Effector memory CD8-positive, alpha-beta T cell (primary cell): ENCODE results near the gene EXOSC7.
"Not testable (repeated sequence)": the region's sequence is repeated elsewhere in the genome, so short reads cannot be mapped to it uniquely, and the experiment has no call there.

ENCODE experiments used
- ATAC-seq: fragments of 150-1000 bp; cut with Tn5 transposase; replicated peaks from 2 replicates; pipeline ENCODE4 v1.10.0; 2021; ENCODE audit warnings: mild to moderate bottlenecking, moderate library complexity
- DNase-seq, 3 experiments: peaks; one replicate each; pipeline ENCODE4 v3.0.0; 2021
- H3K27ac Mint-ChIP-seq, 2 donors: one replicate each; pipeline ENCODE4 v1.8.0; 2022; ENCODE audit warnings: mild to moderate bottlenecking in 2 of 2, mixed read lengths in 2 of 2, moderate library complexity in 2 of 2
- H3K27me3 Mint-ChIP-seq, 2 donors: one replicate each; pipeline ENCODE4 v1.8.0; 2022; ENCODE audit warnings: mixed read lengths in 2 of 2
- H3K36me3 Mint-ChIP-seq: one replicate; pipeline ENCODE4 v1.8.0; 2022; ENCODE audit warnings: mild to moderate bottlenecking, moderate library complexity, mixed read lengths; ENCODE audit not compliant: insufficient read depth
- H3K4me1 Mint-ChIP-seq, 2 donors: one replicate each; pipeline ENCODE4 v1.8.0; 2022; ENCODE audit warnings: low read depth in 2 of 2, mixed read lengths in 2 of 2
- H3K4me3 Mint-ChIP-seq, 2 donors: one replicate each; pipeline ENCODE4 v1.8.0; 2022; ENCODE audit warnings: mild to moderate bottlenecking in 2 of 2, mixed read lengths in 2 of 2, moderate library complexity in 2 of 2
- H3K9me3 Mint-ChIP-seq, 2 donors: one replicate each; pipeline ENCODE4 v1.8.0; 2022; ENCODE audit warnings: mixed read lengths in 2 of 2
- total RNA-seq, 9 experiments: gene quantifications; one replicate each; lab custom pipeline; 2026; lab: John Stamatoyannopoulos, UW

Gene EXOSC7
- 13.8 to 46.8 (median 26.7) reads per million in 9 experiments for total RNA-seq

GRCh38 chr3:44976002-44976815, at the start of gene EXOSC7, which contains the start of gene ZDHHC3:
Gene EXOSC7 (plus strand): TSS chr3:44976244. CDS start chr3:44976278, 34 bp downstream.
Gene ZDHHC3 (minus strand): TSS chr3:44976174. CDS start chr3:44959436, 16,738 bp downstream.
- peaks cover 38 to 55% of the 10 kb centered on the region in 2 donors for H3K4me1 Mint-ChIP-seq
- peak within 1 kb of the TSS; percentile 94 to 97 for H3K4me3 Mint-ChIP-seq
- H3K27me3 Mint-ChIP-seq: no peaks in the 10 kb centered on the region
- H3K36me3 Mint-ChIP-seq: peaks cover 17% of the 10 kb centered on the region
- DNase-seq (peak; percentile 77 to 81 (median 80)), ATAC-seq (peak; percentile 95)
- peak within 1 kb of the TSS; percentile 97 to 98 for H3K27ac Mint-ChIP-seq
- no peaks in the 10 kb centered on the region for H3K9me3 Mint-ChIP-seq

- H3K4me1 Mint-ChIP-seq: no peaks in the 10 kb centered on the region
- H3K4me3 Mint-ChIP-seq: no peak overlapping the region
- no peak for ATAC-seq
- H3K36me3 Mint-ChIP-seq: peaks cover 33% of the 10 kb centered on the region
- no peaks in the 10 kb centered on the region for H3K9me3 Mint-ChIP-seq
- no peak for DNase-seq
- H3K27me3 Mint-ChIP-seq: no peaks in the 10 kb centered on the region
- H3K27ac Mint-ChIP-seq: peak overlapping the region in 1 of 2 donors; percentile 56
Measured at GRCh38 chr3:44926921-44927320, 49.1 kb upstream of the EXOSC7 start.

- ATAC-seq (no peak), DNase-seq (no peak)
- Mint-ChIP-seq H3K27ac (peak overlapping the region in 1 of 2 donors; percentile 56), H3K4me3 (no peak overlapping the region), H3K4me1 (no peaks in the 10 kb centered on the region), H3K9me3 (no peaks in the 10 kb centered on the region), H3K27me3 (no peaks in the 10 kb centered on the region), H3K36me3 (peaks cover 35% of the 10 kb centered on the region)
Measured at GRCh38 chr3:44927371-44927770, 48.7 kb upstream of the EXOSC7 start.

GRCh38 chr3:44929782-44930181, 46.3 kb upstream of the EXOSC7 start:
- DNase-seq (no peak), ATAC-seq (no peak)
- Mint-ChIP-seq H3K9me3 (no peaks in the 10 kb centered on the region), H3K4me1 (no peaks in the 10 kb centered on the region), H3K4me3 (no peak overlapping the region), H3K27me3 (no peaks in the 10 kb centered on the region), H3K27ac (peak overlapping the region in 1 of 2 donors; percentile 51), H3K36me3 (peaks cover 37% of the 10 kb centered on the region)

GRCh38 chr3:44930911-44931310, 45.1 kb upstream of the EXOSC7 start:
- ATAC-seq (no peak), DNase-seq (no peak)
- Mint-ChIP-seq H3K4me3 (no peak overlapping the region), H3K9me3 (no peaks in the 10 kb centered on the region), H3K27ac (no peak overlapping the region), H3K36me3 (peaks cover 37% of the 10 kb centered on the region), H3K4me1 (peaks cover under 1 to 4% of the 10 kb centered on the region in 2 donors), H3K27me3 (no peaks in the 10 kb centered on the region)

- no peak overlapping the region for H3K27ac Mint-ChIP-seq
- no peak overlapping the region for H3K4me3 Mint-ChIP-seq
- no peak for DNase-seq
- H3K4me1 Mint-ChIP-seq: peaks cover 6 to 12% of the 10 kb centered on the region in 2 donors
- H3K27me3 Mint-ChIP-seq: no peaks in the 10 kb centered on the region
- H3K36me3 Mint-ChIP-seq: peaks cover 28% of the 10 kb centered on the region
- no peaks in the 10 kb centered on the region for H3K9me3 Mint-ChIP-seq
- ATAC-seq: no peak
Measured at GRCh38 chr3:44931791-44932190, 44.3 kb upstream of the EXOSC7 start.

GRCh38 chr3:44932271-44932670, 43.8 kb upstream of the EXOSC7 start:
- DNase-seq: no peak
- Mint-ChIP-seq H3K4me3 (no peak overlapping the region), H3K36me3 (peaks cover 28% of the 10 kb centered on the region), H3K9me3 (no peaks in the 10 kb centered on the region), H3K4me1 (peaks cover 6 to 12% of the 10 kb centered on the region in 2 donors), H3K27me3 (no peaks in the 10 kb centered on the region), H3K27ac (peak overlapping the region in 1 of 2 donors; percentile 15)
- ATAC-seq: no peak

GRCh38 chr3:44932986-44933944, 42.8 kb upstream of the EXOSC7 start:
- DNase-seq (no peak), ATAC-seq (no peak)
- Mint-ChIP-seq H3K27me3 (no peaks in the 10 kb centered on the region), H3K4me3 (no peak overlapping the region), H3K27ac (peak overlapping the region in 1 of 2 donors; percentile 15), H3K4me1 (peaks cover 6 to 12% of the 10 kb centered on the region in 2 donors), H3K36me3 (peaks cover 36% of the 10 kb centered on the region), H3K9me3 (no peaks in the 10 kb centered on the region)

- Mint-ChIP-seq H3K27me3 (no peaks in the 10 kb centered on the region), H3K4me3 (no peak overlapping the region), H3K27ac (peak overlapping the region in 1 of 2 donors; percentile 19), H3K9me3 (no peaks in the 10 kb centered on the region), H3K36me3 (peaks cover 32% of the 10 kb centered on the region), H3K4me1 (peaks cover 11 to 19% of the 10 kb centered on the region in 2 donors)
- DNase-seq: no peak
- no peak for ATAC-seq
Measured at GRCh38 chr3:44939581-44940036, 36.4 kb upstream of the EXOSC7 start.

GRCh38 chr3:44942202-44942921, 33.7 kb upstream of the EXOSC7 start:
- Mint-ChIP-seq H3K9me3 (no peaks in the 10 kb centered on the region), H3K36me3 (peaks cover 43% of the 10 kb centered on the region), H3K27me3 (no peaks in the 10 kb centered on the region), H3K4me3 (no peak overlapping the region), H3K27ac (no peak overlapping the region), H3K4me1 (peaks cover 7 to 13% of the 10 kb centered on the region in 2 donors)
- no peak for ATAC-seq
- no peak for DNase-seq

- Mint-ChIP-seq H3K36me3 (peaks cover 15% of the 10 kb centered on the region), H3K9me3 (no peaks in the 10 kb centered on the region), H3K27me3 (no peaks in the 10 kb centered on the region), H3K27ac (peak overlapping the region in 1 of 2 donors; percentile 66), H3K4me3 (no peak overlapping the region), H3K4me1 (peaks cover 24 to 29% of the 10 kb centered on the region in 2 donors)
- ATAC-seq (no peak), DNase-seq (no peak)
Measured at GRCh38 chr3:44948239-44948638, 27.8 kb upstream of the EXOSC7 start.

- H3K36me3 Mint-ChIP-seq: peaks cover 15% of the 10 kb centered on the region
- H3K9me3 Mint-ChIP-seq, H3K4me3 Mint-ChIP-seq, ATAC-seq, H3K27ac Mint-ChIP-seq, DNase-seq, H3K27me3 Mint-ChIP-seq: not testable (repeated sequence)
- peaks cover 24 to 29% of the 10 kb centered on the region in 2 donors for H3K4me1 Mint-ChIP-seq
Measured at GRCh38 chr3:44949770-44950169, 26.3 kb upstream of the EXOSC7 start.
